ENCODE results near the gene HEXIM1. TPM values are rescaled to one million over a fixed set of nuclear protein-coding genes. Genes with fewer than 3 reads are reported as not detected.

Gene HEXIM1
- total RNA-seq, 2 donors from 2014 or later: 34.9 to 89.1 TPM

DNA sequence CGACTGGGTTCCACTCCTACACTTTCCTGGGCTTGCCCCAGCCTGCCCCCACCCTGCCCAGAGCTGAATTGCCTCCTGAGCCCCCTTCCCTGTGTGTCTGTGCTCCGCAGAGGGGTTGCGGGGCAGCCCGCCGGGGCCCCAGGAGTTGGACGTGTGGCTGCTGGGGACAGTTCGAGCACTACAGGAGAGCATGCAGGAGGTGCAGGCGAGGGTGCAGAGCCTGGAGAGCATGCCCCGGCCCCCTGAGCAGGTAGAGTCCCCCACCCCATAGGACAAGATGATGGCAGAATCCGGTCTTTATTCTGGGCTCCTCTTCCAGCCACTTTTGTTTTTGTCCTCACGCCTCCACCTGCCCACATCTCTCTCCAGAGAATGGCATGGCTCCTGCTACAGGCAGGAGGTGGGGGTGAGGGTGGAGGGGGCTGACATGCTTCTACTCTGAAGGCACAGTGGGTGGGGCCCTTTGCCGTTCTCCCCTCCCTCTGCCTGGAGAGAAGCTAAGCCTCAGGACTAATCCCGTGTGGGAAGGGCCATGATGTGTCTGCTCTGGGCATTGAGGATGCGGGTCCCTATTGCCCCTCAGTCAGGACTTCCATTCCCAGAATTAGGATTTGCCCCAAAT lies 9.3 kb upstream of the HEXIM1 start:
- Histone ChIP-seq H3K27ac (no peak overlapping the region), H3K27me3 (replicated peaks; ENCODE audit: insufficient read depth) (no peaks in the 10 kb centered on the region), H3K36me3 (no peaks in the 10 kb centered on the region), H3K4me3 (no peak overlapping the region), H3K4me1 (ENCODE audit: control insufficient read depth in 1 of 2, low read depth in 2 of 2) (peaks cover 7 to 25% of the 10 kb centered on the region in 2 donors), H3K9me3 (no peaks in the 10 kb centered on the region)
- DNase-seq (ENCODE audit: low spot score): no peak
- TF ChIP-seq, protein P1, sequence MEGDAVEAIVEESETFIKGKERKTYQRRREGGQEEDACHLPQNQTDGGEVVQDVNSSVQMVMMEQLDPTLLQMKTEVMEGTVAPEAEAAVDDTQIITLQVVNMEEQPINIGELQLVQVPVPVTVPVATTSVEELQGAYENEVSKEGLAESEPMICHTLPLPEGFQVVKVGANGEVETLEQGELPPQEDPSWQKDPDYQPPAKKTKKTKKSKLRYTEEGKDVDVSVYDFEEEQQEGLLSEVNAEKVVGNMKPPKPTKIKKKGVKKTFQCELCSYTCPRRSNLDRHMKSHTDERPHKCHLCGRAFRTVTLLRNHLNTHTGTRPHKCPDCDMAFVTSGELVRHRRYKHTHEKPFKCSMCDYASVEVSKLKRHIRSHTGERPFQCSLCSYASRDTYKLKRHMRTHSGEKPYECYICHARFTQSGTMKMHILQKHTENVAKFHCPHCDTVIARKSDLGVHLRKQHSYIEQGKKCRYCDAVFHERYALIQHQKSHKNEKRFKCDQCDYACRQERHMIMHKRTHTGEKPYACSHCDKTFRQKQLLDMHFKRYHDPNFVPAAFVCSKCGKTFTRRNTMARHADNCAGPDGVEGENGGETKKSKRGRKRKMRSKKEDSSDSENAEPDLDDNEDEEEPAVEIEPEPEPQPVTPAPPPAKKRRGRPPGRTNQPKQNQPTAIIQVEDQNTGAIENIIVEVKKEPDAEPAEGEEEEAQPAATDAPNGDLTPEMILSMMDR (IDR thresholded peaks at IDR 0.05): no peak
- ATAC-seq (ENCODE audit: insufficient number of reproducible peaks, low FRiP score, low read depth): no peak

DNA sequence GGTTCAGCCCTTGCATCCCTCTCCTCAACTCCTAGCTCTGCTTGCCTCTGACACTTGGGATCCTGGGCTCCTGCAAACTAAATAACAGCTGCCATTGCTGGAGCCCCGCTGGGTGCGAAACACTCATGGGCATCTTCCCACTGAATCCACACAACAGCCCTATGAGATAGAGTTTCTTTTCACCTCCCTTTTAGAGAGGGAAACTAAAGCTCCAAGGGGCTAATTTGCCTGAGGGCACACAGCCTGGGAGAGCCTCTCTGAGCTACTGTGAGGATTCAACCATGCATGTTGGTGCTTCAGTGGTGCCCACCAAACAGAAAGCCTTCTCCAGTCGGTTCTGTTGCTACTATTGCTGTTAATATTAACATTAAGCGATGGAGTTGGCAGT lies 8.7 kb upstream of the HEXIM1 start:
- no peak overlapping the region for H3K27ac ChIP-seq
- no peak for DNase-seq (ENCODE audit: low spot score)
- peaks cover 7 to 25% of the 10 kb centered on the region in 2 donors for H3K4me1 ChIP-seq (ENCODE audit: control insufficient read depth in 1 of 2, low read depth in 2 of 2)
- no peak overlapping the region for H3K4me3 ChIP-seq
- H3K27me3 ChIP-seq (replicated peaks; ENCODE audit: insufficient read depth): no peaks in the 10 kb centered on the region
- ATAC-seq (ENCODE audit: insufficient number of reproducible peaks, low FRiP score, low read depth): no peak
- H3K9me3 ChIP-seq: no peaks in the 10 kb centered on the region
- TF ChIP-seq, protein P1 (IDR thresholded peaks at IDR 0.05): no peak
- no peaks in the 10 kb centered on the region for H3K36me3 ChIP-seq

DNA sequence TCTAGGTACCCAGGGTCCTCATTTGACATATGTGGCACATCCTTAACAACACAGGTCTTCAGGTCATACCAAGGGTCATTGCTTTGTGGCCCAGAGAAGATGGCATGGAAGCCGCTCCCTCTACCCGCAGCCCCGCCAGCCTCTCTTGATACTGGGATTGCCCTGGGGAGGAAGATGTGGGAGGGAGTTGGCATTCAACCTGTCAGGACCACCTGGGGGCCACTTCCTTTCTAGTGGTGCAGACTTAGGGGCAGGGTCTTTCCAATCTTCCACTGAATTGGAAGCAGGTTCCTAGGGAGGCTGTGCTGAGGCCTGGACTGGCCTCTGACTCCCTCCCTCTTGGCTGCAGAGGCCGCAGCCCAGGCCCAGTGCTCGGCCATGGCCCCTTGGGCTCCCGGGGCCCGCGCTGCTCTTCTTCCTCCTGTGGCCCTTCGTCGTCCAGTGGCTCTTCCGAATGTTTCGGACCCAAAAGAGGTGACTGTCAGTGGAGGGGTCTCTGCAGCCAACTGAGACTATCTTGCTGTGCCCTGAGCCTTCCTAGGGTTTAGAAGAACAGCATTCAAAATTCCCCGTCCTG lies 5.1 kb upstream of the HEXIM1 start:
- DNase-seq (ENCODE audit: low spot score) (no peak), ATAC-seq (ENCODE audit: insufficient number of reproducible peaks, low FRiP score, low read depth) (no peak)
- Histone ChIP-seq H3K4me3 (peak overlapping the region; percentile 73), H3K9me3 (no peaks in the 10 kb centered on the region), H3K4me1 (ENCODE audit: control insufficient read depth in 1 of 2, low read depth in 2 of 2) (peaks cover 3 to 28% of the 10 kb centered on the region in 2 donors), H3K36me3 (no peaks in the 10 kb centered on the region), H3K27me3 (replicated peaks; ENCODE audit: insufficient read depth) (no peaks in the 10 kb centered on the region), H3K27ac (peak overlapping the region; percentile 93 to 95)
- TF ChIP-seq, protein P1 (IDR thresholded peaks at IDR 0.05): no peak

DNA sequence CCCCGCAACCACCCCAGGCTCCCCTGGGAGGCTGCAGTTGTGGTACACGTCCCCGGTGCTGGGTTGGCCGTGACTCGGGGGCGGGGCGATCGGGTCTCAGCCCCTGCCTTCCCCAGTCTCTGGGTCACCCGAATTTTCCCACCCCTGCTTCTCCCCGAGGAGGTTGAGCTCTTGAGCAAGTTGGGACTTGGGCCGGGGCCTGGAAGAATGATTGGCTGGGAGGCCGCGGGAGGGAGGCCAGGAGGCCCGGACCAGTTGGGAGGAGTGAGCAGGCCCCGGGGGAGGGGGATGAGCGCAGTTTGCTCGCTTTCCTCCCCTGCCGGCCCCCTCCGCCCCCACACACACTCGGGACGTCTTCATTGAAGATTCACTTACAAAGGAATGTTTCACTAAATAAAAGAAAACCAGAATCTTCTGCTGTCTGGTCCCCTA lies 4.5 kb upstream of the HEXIM1 start:
- DNase-seq (ENCODE audit: low spot score): peak; percentile 69
- H3K9me3 ChIP-seq: no peaks in the 10 kb centered on the region
- H3K4me3 ChIP-seq: peak overlapping the region; percentile 73
- TF ChIP-seq, protein P1 (IDR thresholded peaks at IDR 0.05): no peak
- no peak for ATAC-seq (ENCODE audit: insufficient number of reproducible peaks, low FRiP score, low read depth)
- H3K4me1 ChIP-seq (ENCODE audit: control insufficient read depth in 1 of 2, low read depth in 2 of 2): peaks cover 3 to 28% of the 10 kb centered on the region in 2 donors
- no peaks in the 10 kb centered on the region for H3K27me3 ChIP-seq (replicated peaks; ENCODE audit: insufficient read depth)
- peak overlapping the region; percentile 93 to 95 for H3K27ac ChIP-seq
- H3K36me3 ChIP-seq: no peaks in the 10 kb centered on the region

DNA sequence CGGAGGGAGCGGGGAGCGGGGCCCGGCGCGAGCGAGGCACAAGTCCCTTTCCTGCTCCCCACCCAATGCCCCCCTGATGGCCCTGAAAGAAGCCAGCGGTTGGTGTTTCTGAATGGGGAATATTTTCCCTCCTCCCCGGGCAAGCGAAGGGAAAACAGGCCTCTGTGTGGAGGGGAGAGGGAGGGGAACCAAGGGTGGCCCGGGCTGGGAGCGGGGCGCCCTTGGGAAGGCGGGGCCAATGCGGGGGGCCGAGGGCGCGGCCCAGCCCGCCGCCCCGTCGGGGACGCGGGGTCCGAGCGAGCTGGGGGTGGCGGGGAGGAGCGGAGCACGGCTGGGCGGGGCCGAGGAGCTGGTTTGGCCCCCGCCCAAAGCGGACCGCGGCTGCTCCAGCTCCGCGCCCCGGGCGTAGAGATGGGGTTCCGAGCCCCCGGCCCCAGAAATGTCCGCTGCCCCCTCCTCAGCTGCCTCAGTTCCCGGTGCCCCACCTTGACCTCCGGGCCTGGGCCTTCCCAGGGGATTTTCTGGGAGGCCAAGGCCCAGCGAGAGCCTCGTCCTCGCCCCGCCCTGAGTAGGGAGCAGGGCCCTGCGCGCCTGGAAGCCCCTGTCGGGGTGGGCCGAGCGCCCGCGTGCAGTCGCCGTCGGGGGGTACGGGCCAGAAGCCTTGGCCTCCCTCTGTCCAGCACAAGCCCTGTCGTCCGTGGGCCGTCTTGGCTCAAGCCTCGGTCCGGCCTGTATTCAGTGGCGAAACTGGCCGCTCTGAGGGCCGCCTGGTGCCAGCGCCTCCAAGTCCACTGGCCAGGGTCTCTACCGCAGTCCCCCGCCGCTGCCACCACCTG lies 3.9 kb upstream of the HEXIM1 start:
- TF ChIP-seq, protein P1 (IDR thresholded peaks at IDR 0.05): no peak
- Histone ChIP-seq H3K9me3 (no peaks in the 10 kb centered on the region), H3K27ac (peak overlapping the region; percentile 93 to 95), H3K4me1 (ENCODE audit: control insufficient read depth in 1 of 2, low read depth in 2 of 2) (peaks cover 3 to 28% of the 10 kb centered on the region in 2 donors), H3K4me3 (peak overlapping the region; percentile 73), H3K36me3 (no peaks in the 10 kb centered on the region), H3K27me3 (replicated peaks; ENCODE audit: insufficient read depth) (no peaks in the 10 kb centered on the region)
- ATAC-seq (ENCODE audit: insufficient number of reproducible peaks, low FRiP score, low read depth) (no peak), DNase-seq (ENCODE audit: low spot score) (no peak)

Data from thoracic aorta (tissue), 2 donors.